Liver (tissue), 3 donors: Measurements from ENCODE around the gene M1AP.

ENCODE experiments used
- CTCF ChIP-seq: fragments of 150-350 bp; IDR thresholded peaks from 2 replicates; pipeline ENCODE4 v1.5.1; 2017; ENCODE audit warnings: improper control_type of control experiment, low read depth, low read length; ENCODE audit not compliant: missing input control
- EGR1 ChIP-seq, 2 donors: IDR thresholded peaks; 2 replicates each; pipeline ENCODE4 v1.6.1; 2016 to 2018; ENCODE audit warnings: antibody characterized with exemption in 2 of 2, low read depth in 2 of 2
- FOXA2 ChIP-seq: IDR thresholded peaks from 2 replicates; pipeline ENCODE4 v1.6.1; 2016; ENCODE audit warnings: antibody characterized with exemption
- GABPA ChIP-seq, 2 donors: IDR thresholded peaks in 1 of 2; conservative IDR thresholded peaks in 1 of 2; 2 replicates each; pipeline ENCODE4 v1.6.1; 2016; ENCODE audit warnings: antibody characterized with exemption in 2 of 2, mild to moderate bottlenecking in 1 of 2, moderate library complexity in 1 of 2
- MAX ChIP-seq: IDR thresholded peaks from 2 replicates; pipeline ENCODE4 v1.6.1; 2016; ENCODE audit warnings: antibody characterized with exemption
- RAD21 ChIP-seq, 2 donors: IDR thresholded peaks; 2 replicates each; pipeline ENCODE4 v1.6.1; 2016; ENCODE audit warnings: antibody characterized with exemption in 2 of 2, mild to moderate bottlenecking in 2 of 2
- REST ChIP-seq: IDR thresholded peaks from 2 replicates; pipeline ENCODE4 v1.6.1; 2016; ENCODE audit warnings: antibody characterized with exemption, mild to moderate bottlenecking
- RXRA ChIP-seq, 2 donors: IDR thresholded peaks; 2 replicates each; pipeline ENCODE4 v1.6.1; 2017 to 2018; ENCODE audit warnings: antibody characterized with exemption in 2 of 2, mild to moderate bottlenecking in 1 of 2
- SP1 ChIP-seq: IDR thresholded peaks from 2 replicates; pipeline ENCODE4 v1.6.1; 2018; ENCODE audit warnings: antibody characterized with exemption, mild to moderate bottlenecking
- TAF1 ChIP-seq: conservative IDR thresholded peaks from 2 replicates; pipeline ENCODE4 v1.6.1; 2016; ENCODE audit warnings: antibody characterized with exemption, mild to moderate bottlenecking
- donor health status: healthy.
- donor health status: healthy.

- no peak for TF ChIP-seq CTCF
- no peak for TF ChIP-seq TAF1
- TF ChIP-seq RXRA (IDR thresholded peaks at IDR 0.05): no peak
- no peak for TF ChIP-seq FOXA2
- no peak for TF ChIP-seq REST
- TF ChIP-seq GABPA (IDR thresholded peaks at IDR 0.05 in 1 of 2, conservative IDR thresholded peaks at IDR 0.05 in 1 of 2): no peak
- TF ChIP-seq RAD21 (IDR thresholded peaks at IDR 0.05): no peak
- TF ChIP-seq SP1: no peak
- no peak for TF ChIP-seq MAX
- TF ChIP-seq EGR1 (IDR thresholded peaks at IDR 0.05; ENCODE audit: low read depth in 2 of 2): no peak
Measured at GRCh38 chr2:74566076-74566753, 81.9 kb downstream of the M1AP start.
